ENCODE results near the gene MLEC.
A peak's percentile ranks its signal among the peaks of the same experiment; 100 is the strongest.
"Not testable (repeated sequence)": the region's sequence is repeated elsewhere in the genome, so short reads cannot be mapped to it uniquely, and the experiment has no call there.

The MLEC gene

GRCh38 chr12:120663741-120664140 lies 23.2 kb upstream of the MLEC start:
- no peak for DNase-seq

- DNase-seq: no peak
Measured at GRCh38 chr12:120666571-120667390, 20.2 kb upstream of the MLEC start.

GRCh38 chr12:120668091-120668867 lies 18.7 kb upstream of the MLEC start:
- DNase-seq: no peak

GRCh38 chr12:120668868-120669840 lies 17.8 kb upstream of the MLEC start:
- no peak for DNase-seq

GRCh38 chr12:120670237-120670636 lies 16.7 kb upstream of the MLEC start:
- DNase-seq: not testable (repeated sequence)

- no peak for DNase-seq
Measured at GRCh38 chr12:120670667-120671066, 16.3 kb upstream of the MLEC start.

- no peak for DNase-seq
Measured at GRCh38 chr12:120674097-120674636, 12.8 kb upstream of the MLEC start.

GRCh38 chr12:120677765-120678473 lies 9.0 kb upstream of the MLEC start:
- DNase-seq: peak; percentile 69

- DNase-seq: peak; percentile 33
Measured at GRCh38 chr12:120678572-120678971, 8.4 kb upstream of the MLEC start.

- DNase-seq: no peak
Measured at GRCh38 chr12:120680165-120680738, 6.7 kb upstream of the MLEC start.

GRCh38 chr12:120684523-120684932 lies 2.4 kb upstream of the MLEC start:
- peak; percentile 74 for DNase-seq

- no peak for DNase-seq
Measured at GRCh38 chr12:120685522-120685921, 1.4 kb upstream of the MLEC start.

- DNase-seq: peak; percentile 99
Measured at GRCh38 chr12:120686151-120686689, 729 bp upstream of the MLEC start.

GRCh38 chr12:120687578-120688289 lies 785 bp downstream of the MLEC start:
- peak; percentile 55 for DNase-seq

- no peak for DNase-seq
Measured at GRCh38 chr12:120688527-120689071, 1.6 kb downstream of the MLEC start.

- DNase-seq: no peak
Measured at GRCh38 chr12:120689397-120690082, 2.6 kb downstream of the MLEC start.

- no peak for DNase-seq
Measured at GRCh38 chr12:120690083-120690450, 3.1 kb downstream of the MLEC start.

GRCh38 chr12:120690978-120691377 lies 4.0 kb downstream of the MLEC start:
- no peak for DNase-seq

GRCh38 chr12:120692524-120693033 lies 5.6 kb downstream of the MLEC start:
- DNase-seq: no peak

All from activated CD4-positive, alpha-beta T cell treated with anti-CD3 and anti-CD28 coated beads, Interleukin-2, Interleukin-6, amounts not matched to agents 100 ng/mL and 50 ng/mL, durations not matched to agents 16 hours and 8 hours (primary cell).